GM19328 (cell line): Measurements from ENCODE around the gene FBXO42.

Experiments used
- ATAC-seq: cut with Tn5 transposase; IDR thresholded peaks from one replicate; pipeline ENCODE4 v1.9.1; 2021; ENCODE audit warnings: mild to moderate bottlenecking, moderate library complexity; ENCODE audit not compliant: unreplicated experiment

FBXO42 gene

DNA sequence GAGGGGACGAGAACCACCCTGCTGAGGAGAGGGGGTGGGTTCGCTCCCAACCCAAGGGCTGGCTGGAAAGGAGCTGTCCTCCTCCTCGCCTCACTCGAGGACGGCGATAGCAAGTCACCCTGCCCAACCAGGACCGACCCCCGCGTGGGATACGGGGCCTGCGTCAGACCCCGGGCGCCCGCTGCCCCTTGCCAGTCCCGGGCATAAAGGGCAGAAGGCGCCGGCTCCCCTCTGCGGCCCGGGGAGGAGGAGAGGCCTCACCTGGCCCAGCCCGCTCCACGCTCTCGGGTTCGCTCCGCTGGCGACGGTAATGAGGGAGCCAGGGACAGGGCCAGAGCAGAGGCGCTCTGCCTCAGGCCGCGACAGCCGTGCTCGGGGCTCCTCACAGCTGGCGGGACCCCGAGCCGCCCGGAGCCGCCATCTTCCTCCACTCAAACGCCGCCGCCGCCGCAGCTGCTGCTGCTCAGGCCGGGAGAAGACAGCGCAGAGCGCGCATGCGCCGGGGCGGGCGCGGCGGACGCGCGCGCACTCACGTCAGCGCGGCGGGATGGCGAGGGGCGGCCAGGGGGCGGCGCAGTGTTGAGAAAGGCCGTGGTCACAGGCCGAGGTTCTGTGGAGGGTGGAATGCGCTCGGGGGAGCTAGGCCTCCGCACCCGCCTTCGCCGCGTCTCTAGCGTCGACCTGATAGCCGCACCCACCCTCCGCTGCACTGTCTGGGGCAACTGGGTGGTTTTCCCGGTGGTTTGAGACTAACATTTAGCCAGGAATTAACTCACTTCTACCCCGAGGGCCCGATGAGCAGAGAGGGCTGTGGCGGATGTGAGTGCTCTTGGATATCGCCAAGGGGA is at the start of gene FBXO42:
TSS of gene FBXO42 (minus strand) at position 487 of the 848 bp plus-strand sequence. CDS start 37,062 bp downstream, outside the sequence.
- peak; percentile 88 for ATAC-seq

DNA sequence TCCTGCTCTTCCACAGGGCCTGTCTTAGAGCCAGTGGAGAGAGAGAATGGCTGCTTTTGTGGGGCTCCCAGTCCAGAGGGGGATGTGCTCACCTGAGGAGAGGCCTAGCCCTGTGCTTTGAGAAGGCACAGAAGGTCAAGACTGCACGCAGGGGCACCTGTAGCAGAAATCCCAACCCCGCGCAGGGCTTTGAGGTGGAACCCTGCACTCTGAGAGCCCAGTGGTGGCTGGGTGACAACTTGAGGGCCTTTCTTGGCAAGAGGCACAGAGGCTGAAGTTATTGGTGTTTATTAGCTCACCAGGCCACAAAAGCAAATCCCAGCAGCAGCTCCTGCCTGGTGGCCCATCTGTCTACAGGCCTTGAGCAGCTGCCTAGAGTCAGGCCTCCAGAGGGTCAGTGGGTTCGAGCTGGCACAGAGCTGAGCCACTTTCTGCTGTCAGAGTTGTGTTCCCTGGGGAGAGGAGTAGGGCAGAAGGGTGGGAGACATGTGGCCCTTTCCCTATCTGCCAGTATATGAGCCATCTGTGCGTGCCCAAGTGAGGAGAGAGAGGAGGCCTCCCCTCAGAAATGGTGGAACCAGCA is 46.2 kb upstream of the FBXO42 start:
- no peak for ATAC-seq

DNA sequence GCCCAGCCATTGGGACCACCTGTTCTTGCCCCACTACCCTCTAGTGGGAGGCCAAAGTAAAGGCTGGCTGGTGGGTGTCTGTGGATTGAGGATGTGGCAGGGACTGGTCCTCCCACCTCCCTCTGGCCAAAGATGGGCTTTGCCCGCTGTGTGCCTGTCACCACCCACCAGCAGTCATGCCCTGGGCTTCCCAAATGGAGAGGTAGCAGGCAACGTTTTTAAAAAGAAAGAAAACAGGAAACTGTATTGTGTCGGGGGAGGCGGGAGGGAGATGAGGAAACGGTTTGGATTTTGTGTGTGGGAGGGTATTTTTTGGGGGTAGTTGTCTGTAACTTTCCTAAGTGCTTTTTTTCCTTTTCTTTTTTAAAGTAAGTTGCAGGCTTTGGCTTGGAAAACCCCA is 44.8 kb upstream of the FBXO42 start:
- ATAC-seq = no peak

DNA sequence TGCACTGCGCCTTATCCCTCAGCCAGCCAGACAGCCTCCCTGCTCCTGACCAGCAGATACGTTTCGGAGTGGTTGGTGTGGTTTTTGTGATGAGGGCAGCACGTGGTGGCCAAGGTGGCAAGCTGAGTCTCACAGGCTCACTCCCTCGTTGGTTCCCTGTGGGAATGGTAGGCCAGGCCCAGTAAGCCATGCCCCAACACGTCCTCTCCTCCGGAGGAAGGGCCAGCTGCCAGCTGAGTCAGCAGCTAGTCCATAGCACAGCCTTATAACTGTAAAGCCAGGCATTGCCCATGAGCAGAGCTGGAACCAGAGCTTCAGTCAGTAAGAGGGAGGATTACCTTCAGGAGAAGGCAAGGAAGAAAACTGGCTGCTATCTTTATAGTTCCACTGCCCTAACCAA is 44.3 kb upstream of the FBXO42 start:
- ATAC-seq = no peak

DNA sequence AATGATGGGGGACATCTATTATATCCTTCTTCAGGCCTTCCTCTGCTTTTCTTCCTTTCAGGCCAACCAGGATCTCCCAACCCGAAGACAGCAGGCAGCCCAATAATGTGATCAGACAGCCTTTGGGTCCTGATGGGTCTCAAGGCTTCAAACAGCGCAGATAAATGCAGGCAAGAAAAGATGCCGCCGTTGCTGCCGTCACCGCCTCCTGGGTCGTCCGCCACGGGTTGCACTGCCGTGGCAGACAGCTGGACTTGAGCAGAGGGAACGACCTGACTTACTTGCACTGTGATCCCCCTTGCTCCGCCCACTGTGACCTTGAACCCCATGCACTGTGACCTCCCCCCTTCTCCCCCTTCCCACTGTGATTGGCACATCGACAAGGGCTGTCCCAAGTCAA is 42.7 kb upstream of the FBXO42 start:
- ATAC-seq = no peak

DNA sequence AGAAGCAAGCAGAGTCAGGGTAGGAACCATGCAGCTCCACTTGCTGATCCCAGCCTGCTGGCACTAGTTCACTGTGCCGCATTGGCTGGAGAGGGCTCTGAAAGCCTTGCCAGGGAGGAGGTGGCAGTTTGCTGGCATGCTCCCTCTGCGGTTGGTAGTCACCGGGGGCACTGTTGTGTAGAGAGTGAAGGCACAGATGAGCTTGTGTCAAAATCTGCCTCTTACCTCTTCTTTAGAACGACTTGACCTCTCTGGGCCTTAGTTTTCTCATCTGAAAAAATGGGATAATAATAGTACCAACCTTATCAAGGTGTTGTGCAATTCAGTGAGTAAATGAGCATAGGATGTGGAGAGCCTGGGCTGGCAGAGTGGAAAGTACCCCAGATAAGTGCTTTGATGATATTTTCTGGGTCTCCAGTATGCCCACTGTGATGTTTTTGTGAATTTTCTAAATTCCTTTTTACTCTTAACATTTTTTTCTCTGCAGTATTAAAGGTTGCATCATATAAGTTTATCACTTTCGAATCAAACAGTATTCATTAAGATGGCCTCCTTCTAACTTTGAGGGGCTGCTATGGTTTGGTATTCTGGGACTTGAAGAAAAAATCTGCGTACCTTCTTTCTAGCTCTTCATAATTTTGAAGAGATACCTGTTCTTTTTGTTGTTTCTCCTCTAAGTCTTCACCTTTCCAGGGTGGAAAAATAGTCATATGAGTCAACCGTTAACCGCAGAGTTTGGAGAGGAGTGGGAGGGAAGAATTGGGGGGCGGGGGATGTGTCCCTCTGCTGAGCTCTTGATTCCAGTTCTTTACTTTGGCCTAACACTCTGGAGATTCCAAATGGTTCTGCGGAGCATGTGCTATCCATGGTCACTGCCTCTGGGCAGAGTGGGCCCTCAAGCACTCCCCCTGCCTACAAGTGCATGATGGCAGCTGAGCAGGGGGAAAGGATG is 41.6 kb upstream of the FBXO42 start:
- ATAC-seq = no peak

DNA sequence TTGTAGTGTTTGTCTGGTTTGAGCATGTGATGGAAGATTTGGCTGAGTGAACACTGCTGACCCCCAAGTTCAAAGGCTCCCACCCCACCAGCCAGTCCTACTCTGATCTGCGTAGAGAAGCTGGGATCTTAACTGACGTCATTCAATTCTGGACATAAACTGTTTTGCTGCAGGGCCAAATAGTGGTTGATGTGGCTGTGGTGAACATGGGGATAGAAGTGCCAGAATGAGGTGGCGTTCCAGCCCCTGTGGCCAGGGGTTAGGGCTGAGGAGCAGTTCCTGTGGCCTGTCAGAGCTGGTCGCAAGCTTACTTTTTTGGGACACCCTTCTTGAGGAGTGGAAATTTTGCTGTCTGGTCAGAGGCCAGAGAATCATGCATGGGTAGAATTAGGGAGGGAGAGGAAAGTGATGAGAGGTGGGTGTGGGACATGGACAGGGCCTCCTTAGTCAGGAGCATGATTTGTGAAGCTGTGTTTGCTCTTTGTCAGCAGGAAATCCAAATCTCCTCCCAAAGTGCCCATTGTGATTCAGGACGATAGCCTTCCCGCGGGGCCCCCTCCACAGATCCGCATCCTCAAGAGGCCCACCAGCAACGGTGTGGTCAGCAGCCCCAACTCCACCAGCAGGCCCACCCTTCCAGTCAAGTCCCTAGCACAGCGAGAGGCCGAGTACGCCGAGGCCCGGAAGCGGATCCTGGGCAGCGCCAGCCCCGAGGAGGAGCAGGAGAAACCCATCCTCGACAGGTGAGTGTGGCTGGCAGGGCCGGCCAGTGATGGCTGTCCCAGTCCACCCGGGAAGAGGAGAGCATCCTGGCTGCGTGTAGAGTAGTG is 40.7 kb upstream of the FBXO42 start:
- no peak for ATAC-seq

DNA sequence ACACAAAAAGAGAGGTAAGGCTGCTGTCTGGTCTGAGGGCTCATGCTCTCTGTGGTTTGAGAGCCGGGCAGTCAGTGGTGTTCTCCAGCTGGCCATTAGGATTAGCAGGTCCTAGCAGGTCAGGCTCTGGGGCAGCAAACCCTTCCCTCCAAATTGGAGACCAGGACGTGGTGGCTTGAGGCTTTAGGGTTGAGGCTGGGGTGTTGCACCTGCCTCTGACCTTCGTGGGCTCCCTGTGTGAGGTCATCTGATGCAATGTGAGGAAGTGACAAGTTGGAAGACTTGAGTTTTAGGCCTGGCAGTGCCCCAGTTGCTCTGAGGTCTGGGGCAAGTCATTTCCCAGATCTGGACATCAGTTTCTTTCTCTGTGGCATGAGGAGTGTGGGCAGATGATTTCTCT is 39.1 kb upstream of the FBXO42 start:
- ATAC-seq = no peak

DNA sequence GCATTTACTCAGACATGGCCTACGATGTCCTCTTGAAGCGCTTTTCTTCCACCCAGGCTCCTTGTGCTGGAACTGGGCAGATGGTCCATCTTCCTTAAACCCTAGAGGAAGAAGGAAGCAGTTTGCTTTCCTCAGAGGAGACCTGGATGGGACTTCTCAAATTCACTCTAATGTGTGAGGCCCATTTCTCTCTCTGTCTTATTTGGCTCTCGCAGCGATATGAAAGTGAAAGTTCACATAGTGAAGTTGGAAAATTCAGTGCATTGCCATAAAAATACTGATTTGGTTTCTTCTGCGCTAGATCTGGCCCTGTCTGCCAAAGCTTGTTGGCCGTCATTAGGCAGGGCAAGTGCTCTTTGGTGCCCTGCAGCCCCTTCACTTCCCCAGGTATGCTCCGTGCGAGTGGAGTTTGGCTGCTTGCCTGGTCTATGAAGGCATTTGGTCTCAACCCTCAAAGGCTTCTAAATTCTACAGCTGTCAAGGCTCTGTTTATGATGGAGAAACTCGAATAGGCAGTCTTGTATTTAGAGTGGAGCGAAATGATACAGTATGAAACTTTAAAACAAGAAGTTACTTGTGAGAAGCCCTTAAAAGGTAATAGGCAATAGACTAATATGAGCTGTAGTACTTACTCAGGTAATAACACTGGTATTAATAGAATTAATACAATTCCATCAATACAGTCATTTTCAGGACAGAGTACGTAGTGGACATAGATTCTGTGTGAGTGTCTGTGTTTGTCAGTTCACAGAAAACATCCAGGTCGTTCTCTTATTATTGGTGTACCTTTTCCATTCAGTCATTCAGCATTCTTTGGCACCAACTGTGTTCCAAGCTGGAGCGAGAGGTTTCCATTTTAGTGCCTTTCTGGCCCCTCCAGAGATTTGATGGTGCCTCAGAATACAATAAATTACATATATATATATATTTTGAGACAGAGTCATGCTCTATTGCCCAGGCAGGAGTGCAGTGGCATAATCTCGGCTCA is 35.2 kb upstream of the FBXO42 start:
- ATAC-seq = no peak

DNA sequence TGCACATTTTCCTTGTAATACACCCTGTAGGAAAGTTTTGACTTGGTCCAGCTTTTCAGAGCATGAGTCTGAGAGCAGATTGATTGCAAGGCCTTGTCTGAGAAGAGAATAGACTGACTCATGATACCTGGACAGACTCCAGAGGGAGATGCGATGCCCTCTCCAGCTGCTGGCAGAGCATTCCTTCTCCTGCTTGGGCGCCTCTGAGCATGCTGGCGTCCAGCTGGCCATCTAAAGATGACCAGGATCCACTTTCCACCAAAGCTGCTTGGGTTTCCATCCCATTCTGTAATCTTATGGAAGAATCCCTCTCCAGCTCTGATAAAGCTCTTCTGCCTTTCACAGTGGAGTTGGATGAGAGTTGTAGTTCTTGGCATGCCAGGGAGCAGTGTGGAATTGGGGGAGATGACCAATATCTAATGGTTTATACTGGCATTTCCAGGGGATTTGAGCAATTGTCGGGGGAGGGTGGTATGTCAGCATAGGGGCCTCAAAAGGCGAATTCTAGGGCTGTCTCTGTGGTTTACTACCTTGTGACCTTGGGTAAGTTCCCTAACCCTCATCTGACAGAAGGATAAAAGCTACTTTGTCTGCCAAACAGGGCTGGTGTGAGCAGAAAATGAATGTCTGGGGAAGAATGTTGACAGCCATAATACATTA is 34.3 kb upstream of the FBXO42 start:
- ATAC-seq = no peak

DNA sequence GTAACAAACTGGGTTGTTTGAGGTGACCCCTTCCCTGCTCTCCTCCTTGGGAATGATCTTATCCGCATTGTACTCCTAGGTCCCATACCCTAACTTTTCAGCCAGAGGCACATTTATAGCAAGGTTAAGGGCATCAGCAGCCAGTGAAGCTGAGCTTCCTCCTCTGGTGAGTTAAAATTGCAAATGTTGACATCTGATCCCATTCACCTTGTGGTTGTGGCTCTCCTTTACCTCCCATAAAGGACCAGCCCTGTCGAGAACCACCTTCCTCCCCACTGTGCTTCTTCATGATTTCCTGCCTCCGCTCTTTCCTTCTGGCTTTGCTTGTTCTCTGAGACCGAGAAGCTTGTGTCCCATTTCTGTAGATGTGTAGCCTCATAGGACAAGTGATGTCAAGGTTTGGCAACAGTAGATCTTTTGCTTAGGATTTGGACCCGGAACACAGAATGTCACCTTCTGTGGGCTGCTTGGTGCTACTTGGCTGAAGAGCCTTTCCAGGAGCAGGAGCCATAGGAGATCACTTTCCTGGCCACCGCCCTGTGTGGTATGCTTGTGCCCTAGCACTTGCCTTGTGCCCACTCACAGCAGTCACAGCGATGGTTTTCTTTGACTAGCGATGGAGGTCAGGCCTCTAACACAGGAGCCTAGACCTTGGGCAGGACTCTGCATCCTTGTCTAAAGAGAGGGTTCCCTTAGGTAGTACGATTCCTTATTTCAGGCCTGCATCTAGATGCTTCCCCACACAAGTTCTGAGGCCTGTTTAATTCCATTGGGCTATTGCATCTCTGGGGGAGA is 33.6 kb upstream of the FBXO42 start:
- ATAC-seq = no peak

DNA sequence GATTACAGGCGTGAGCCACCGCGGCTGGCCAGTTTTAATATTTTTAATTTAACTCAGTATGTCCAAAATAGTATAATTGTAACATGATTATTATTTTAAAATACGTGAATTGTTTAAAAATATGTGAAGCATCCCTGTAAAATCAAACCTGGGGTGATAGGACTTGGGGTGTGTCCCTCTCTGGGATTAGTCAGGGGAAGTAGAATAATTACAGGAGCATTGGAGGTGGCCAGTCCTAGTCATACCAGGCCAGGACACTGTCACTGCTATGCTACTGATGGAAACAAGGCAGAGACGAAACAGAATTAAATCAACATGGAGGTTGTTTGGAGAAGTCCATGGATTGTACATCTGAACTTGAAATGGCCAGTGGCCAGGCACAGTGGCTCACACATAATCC is 31.6 kb upstream of the FBXO42 start:
- ATAC-seq = no peak

DNA sequence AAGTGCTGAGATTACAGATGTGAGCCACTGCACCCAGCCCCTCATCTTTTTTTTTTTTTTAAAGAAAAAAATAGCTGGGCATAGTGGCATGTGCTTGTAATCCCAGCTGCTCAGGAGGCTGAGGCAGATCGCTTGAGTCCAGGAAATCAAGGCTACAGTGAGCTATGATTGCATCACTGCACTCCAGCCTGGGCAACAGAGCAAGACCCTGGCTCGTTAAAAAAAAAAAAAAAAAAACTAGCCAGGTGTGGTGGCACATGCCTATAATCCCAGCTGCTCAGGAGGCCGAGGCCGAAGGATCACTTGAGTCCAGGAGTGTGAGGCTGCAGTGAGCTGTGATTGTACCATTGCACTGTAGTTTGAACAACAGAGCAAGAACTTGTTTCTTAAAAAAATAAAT is 28.6 kb upstream of the FBXO42 start:
- ATAC-seq = no peak

DNA sequence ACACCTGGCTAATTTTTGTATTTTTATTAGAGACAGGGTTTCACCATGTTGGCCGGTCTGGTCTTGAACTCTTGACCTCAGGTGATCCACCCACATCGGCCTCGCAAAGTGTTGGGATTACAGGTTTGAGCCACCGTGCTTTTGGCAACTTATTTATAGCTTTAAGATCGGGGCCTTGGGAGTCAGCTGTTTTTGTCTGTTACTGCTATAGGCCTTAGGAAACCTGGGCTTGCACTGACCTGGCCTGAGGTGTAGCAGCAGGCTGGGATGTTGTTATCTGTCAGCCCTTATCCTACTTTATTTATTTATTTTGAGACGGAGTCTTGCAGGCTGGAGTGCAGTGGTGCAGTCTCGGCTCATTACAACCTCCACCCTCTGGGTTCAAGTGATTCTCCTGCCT is 26.2 kb upstream of the FBXO42 start:
- no peak for ATAC-seq

DNA sequence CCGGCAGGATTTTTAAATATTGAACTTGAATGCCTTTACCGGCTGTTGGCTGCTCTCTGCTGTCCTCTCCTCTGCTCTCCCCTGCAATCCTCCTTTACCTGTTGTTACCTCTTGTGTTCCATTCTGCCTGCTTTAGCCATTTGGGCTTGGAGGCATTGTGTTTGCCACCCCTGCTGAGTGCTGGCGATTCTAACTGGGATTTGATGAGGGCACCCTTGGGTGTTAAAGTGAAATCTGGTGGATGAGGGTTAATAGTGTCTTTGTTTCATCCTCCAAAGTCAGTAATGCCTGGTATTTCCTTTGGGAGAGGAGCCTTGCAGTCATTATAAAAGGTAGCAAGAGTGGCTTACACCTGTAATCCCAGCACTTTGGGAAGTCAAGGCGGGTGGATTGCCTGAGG is 24.7 kb upstream of the FBXO42 start:
- no peak for ATAC-seq

DNA sequence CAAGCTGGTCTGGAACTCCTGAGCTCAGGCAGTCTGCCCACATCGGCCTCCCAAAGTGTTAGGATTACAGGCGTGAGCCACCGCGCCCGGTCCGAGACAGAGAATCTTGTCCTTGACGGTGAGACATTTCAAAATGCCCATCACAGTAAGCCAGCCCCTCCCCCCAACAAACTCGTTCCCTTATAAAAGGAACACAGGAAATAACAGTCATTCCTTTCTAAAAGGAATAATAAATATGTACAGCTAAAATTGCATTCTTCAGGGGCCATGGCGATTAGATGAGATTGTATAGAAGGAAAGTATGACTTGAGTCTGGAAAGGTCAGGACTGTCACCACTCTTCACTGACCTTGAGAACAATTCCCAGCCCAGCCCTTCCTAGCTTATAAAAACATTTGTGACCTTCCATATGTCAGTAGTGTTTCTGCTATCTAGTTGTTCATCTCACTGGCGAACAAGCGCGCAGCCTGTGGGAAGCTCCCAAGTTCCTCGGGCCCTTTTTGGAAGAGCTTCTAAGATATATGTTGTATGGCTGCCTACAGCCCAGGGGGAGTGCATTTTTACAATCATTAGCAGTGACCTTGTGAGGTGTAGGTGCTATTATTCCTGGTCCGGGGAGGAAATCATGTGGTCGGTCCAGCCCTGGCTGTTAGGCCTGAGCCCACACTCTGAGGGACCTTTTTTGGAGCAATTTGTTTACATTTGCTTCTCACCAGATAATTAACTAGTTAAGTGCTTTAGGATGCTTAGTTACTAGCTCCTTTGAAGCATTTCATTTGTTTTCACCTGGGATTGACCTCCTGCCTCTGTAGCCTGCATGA is 23.5 kb upstream of the FBXO42 start:
- ATAC-seq = no peak

DNA sequence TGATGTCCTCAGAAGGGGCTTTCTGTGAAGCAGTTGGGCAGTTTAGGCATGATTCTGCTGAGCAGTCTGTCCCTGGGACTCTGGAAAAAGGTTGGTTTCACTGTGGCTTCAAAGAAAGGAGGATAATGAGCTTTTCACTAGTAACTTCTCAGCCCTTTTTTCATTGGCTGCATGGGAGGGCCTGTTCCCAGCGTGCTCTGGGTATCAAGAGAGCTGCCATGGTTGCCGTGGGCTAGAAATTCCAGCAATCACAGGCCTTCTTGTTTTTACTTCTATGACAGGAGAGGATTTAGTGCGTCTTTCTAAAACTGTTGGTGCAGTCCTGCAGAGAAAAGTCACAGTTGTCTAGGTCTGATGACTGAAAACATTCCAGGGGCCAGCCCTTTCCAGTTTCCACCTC is 22.0 kb upstream of the FBXO42 start:
- ATAC-seq = no peak
